ENCODE results near the gene C11orf98.

DNA sequence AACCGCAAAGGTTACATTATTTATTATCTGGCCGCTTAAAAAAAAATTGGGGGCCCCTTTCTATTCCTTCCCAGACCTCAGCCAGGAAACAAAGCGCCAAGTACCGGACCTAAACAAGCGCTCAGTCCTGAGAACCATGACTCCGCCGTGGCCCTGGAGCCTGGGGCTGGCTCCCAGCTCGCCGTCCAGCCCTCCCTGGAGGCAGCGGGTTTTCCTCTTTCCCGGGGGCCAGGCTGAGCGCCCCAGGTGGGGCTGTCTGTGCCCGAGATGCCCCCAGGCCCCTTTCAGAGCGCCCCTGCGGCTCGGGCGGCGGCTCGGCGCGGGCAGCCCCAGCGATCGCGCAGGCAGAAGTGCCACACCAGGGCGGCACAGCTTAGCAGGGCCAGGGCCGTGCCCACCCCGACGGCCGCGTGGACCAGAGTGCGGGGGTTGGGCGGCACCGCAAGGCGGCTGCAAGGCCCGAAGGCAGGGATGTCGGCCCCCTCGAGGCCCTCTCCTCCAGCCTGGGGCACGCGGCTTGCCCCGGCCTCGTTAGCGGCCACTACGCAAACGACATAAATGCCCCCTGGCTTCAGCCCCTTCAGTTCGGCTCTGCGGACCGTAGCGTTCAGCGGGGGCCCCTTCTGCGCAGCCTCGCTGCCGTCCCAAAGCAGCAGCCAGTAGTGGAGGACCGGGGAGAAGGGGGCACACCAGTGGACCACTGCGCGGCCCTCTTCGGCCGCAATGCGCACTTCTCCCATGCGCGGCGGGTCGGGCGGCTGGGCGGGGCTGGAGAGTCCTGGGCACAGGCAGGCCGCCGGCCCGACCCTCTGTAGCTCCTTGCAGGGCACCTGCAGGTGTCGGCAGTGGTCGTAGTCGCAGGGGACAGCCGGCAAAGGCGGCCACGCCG is 22.7 kb upstream of the C11orf98 start:
- TF ChIP-seq, protein P1, sequence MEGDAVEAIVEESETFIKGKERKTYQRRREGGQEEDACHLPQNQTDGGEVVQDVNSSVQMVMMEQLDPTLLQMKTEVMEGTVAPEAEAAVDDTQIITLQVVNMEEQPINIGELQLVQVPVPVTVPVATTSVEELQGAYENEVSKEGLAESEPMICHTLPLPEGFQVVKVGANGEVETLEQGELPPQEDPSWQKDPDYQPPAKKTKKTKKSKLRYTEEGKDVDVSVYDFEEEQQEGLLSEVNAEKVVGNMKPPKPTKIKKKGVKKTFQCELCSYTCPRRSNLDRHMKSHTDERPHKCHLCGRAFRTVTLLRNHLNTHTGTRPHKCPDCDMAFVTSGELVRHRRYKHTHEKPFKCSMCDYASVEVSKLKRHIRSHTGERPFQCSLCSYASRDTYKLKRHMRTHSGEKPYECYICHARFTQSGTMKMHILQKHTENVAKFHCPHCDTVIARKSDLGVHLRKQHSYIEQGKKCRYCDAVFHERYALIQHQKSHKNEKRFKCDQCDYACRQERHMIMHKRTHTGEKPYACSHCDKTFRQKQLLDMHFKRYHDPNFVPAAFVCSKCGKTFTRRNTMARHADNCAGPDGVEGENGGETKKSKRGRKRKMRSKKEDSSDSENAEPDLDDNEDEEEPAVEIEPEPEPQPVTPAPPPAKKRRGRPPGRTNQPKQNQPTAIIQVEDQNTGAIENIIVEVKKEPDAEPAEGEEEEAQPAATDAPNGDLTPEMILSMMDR (conservative IDR thresholded peaks at IDR 0.05 in 1 of 2, IDR thresholded peaks at IDR 0.05 in 1 of 2; ENCODE audit: extremely low read depth in 1 of 2, insufficient read depth in 1 of 2, low read depth in 1 of 2, low read length in 2 of 2) = no peak
- no peak for TF ChIP-seq EZH2 (IDR thresholded peaks at IDR 0.05; ENCODE audit: borderline replicate concordance, low read length)

All from mammary epithelial cell (primary cell).